Mesenchymal stem cell (in vitro differentiated cells and primary cell): ENCODE data around the gene N4BP2L1.

Experiments used
- DNase-seq: peaks from one replicate; pipeline ENCODE4 v3.0.0-alpha.2; 2013
- H2AFZ ChIP-seq: one replicate; pipeline ENCODE4 v1.6.1; 2013; ENCODE audit warnings: low read depth, mild to moderate bottlenecking, control low read depth, inconsistent platforms, low read length, moderate library complexity
- H2AK5ac ChIP-seq: 2 replicates; pipeline ENCODE4 v1.6.1; 2013; ENCODE audit warnings: low read length, moderate library complexity, mild to moderate bottlenecking, inconsistent platforms; ENCODE audit not compliant: severe bottlenecking
- H2BK120ac ChIP-seq: one replicate; pipeline ENCODE4 v1.6.1; 2013; ENCODE audit warnings: low read depth, mild to moderate bottlenecking, inconsistent platforms, low read length, moderate library complexity
- H2BK12ac ChIP-seq, 2 experiments: one replicate each; pipeline ENCODE4 v1.6.1; 2013; ENCODE audit warnings: inconsistent platforms in 2 of 2, low read length in 2 of 2, mild to moderate bottlenecking in 2 of 2, moderate library complexity in 2 of 2, control low read depth in 1 of 2
- H2BK15ac ChIP-seq: one replicate; pipeline ENCODE4 v1.6.1; 2013; ENCODE audit warnings: mild to moderate bottlenecking, low read depth, inconsistent platforms; ENCODE audit not compliant: poor library complexity, severe bottlenecking
- H2BK5ac ChIP-seq: 2 replicates; pipeline ENCODE4 v1.6.1; 2013; ENCODE audit warnings: low read depth, mild to moderate bottlenecking, low read length, control low read depth, inconsistent platforms; ENCODE audit not compliant: poor library complexity, severe bottlenecking
- H3K14ac ChIP-seq, 2 experiments: one replicate each; pipeline ENCODE4 v1.6.1; 2013; ENCODE audit warnings: inconsistent platforms in 2 of 2, low read length in 2 of 2, control low read depth in 1 of 2, mild to moderate bottlenecking in 1 of 2, moderate library complexity in 1 of 2
- H3K18ac ChIP-seq, 2 experiments: one replicate each; pipeline ENCODE4 v1.6.1; 2013; ENCODE audit warnings: inconsistent platforms in 2 of 2, low read length in 2 of 2, control low read depth in 1 of 2, low read depth in 1 of 2, mild to moderate bottlenecking in 1 of 2
- H3K23ac ChIP-seq, 2 experiments: one replicate each; pipeline ENCODE4 v1.6.1; 2013; ENCODE audit warnings: inconsistent platforms in 2 of 2, low read length in 2 of 2, mild to moderate bottlenecking in 2 of 2, moderate library complexity in 2 of 2, control low read depth in 1 of 2
- H3K27ac ChIP-seq: 2 replicates; pipeline ENCODE4 v1.5.1; 2013; ENCODE audit warnings: mild to moderate bottlenecking, moderate library complexity, low read length, control low read depth, inconsistent platforms; ENCODE audit not compliant: poor library complexity, severe bottlenecking
- H3K27me3 ChIP-seq, 2 experiments: 2 replicates each; pipeline versions ENCODE4 v1.6.1 to v1.7.0; 2013; ENCODE audit warnings: low read length in 2 of 2, mild to moderate bottlenecking in 2 of 2, moderate library complexity in 2 of 2, control low read depth in 1 of 2, inconsistent platforms in 1 of 2; ENCODE audit not compliant: control insufficient read depth in 1 of 2, insufficient read depth in 1 of 2
- H3K36me3 ChIP-seq, 2 experiments: 2 replicates each; pipeline versions ENCODE4 v1.6.1 to v1.7.0; 2013; ENCODE audit warnings: low read length in 2 of 2, control low read depth in 1 of 2, inconsistent platforms in 1 of 2, low read depth in 1 of 2, mild to moderate bottlenecking in 1 of 2; ENCODE audit not compliant: insufficient read depth in 2 of 2, control insufficient read depth in 1 of 2
- H3K4ac ChIP-seq, 2 experiments: one replicate each; pipeline ENCODE4 v1.6.1; 2013; ENCODE audit warnings: inconsistent platforms in 2 of 2, low read length in 2 of 2, mild to moderate bottlenecking in 2 of 2, moderate library complexity in 2 of 2, control low read depth in 1 of 2, low read depth in 1 of 2
- H3K4me1 ChIP-seq: 2 replicates; pipeline ENCODE4 v1.6.1; 2013; ENCODE audit warnings: low read depth, low read length, control low read depth; ENCODE audit not compliant: control insufficient read depth, insufficient read depth
- H3K4me2 ChIP-seq: 2 replicates; pipeline ENCODE4 v1.6.1; 2013; ENCODE audit warnings: low read length, mild to moderate bottlenecking, inconsistent platforms; ENCODE audit not compliant: poor library complexity, severe bottlenecking
- H3K4me3 ChIP-seq, 2 experiments: 2 replicates each; pipeline versions ENCODE4 v1.5.1 to v1.7.0; 2013; ENCODE audit warnings: low read length in 2 of 2, mild to moderate bottlenecking in 2 of 2, control low read depth in 1 of 2, low read depth in 1 of 2; ENCODE audit not compliant: insufficient read depth in 1 of 2
- H3K79me1 ChIP-seq: replicated peaks from 2 replicates; pipeline ENCODE4 v1.6.1; 2013; ENCODE audit warnings: mild to moderate bottlenecking, control low read depth, low read length, inconsistent platforms; ENCODE audit not compliant: poor library complexity, severe bottlenecking
- H3K9ac ChIP-seq: 2 replicates; pipeline ENCODE4 v1.7.0; 2013; ENCODE audit warnings: mild to moderate bottlenecking, low read length, moderate library complexity
- H3K9me3 ChIP-seq: 2 replicates; pipeline ENCODE4 v1.7.0; 2013; ENCODE audit warnings: mild to moderate bottlenecking, low read length; ENCODE audit not compliant: control insufficient read depth
- H4K8ac ChIP-seq: one replicate; pipeline ENCODE4 v1.6.1; 2013; ENCODE audit warnings: inconsistent platforms, mild to moderate bottlenecking, low read length, moderate library complexity
- H4K91ac ChIP-seq: one replicate; pipeline ENCODE4 v1.6.1; 2013; ENCODE audit warnings: mild to moderate bottlenecking, low read length, inconsistent platforms
- WGBS: methylation state at CpG from one replicate; pipeline ENCODE4 v1.1.7; 2013; ENCODE audit warnings: mixed read lengths; 5-methylcytosine and 5-hydroxymethylcytosine counted together

N4BP2L1 gene

DNA sequence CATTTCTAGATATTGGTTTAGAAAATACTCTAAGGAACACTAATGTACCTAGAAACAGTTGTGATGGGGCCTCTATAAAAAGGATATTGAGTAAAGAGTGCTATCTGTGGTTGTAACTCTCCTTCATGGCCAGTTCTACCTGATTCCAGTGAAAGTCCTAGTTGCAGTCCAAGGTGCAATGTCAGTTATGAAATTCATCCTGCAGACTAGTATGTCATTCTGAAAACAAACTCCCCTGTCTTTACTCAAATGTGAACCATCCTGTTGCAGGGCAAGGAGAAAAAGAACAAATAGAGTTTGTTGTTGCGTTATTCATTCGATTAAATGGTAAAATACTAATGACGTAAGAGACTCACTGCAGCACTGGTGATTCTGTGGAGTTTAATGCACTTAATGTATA, 18.3 kb upstream of the N4BP2L1 start:
- H2BK12ac ChIP-seq: no peak overlapping the region
- H3K4ac ChIP-seq: no peak overlapping the region
- H2BK15ac ChIP-seq: no peak overlapping the region
- no peak overlapping the region for H3K27ac ChIP-seq
- no peak overlapping the region for H2AFZ ChIP-seq
- H3K4me1 ChIP-seq: no peaks in the 10 kb centered on the region
- no peaks in the 10 kb centered on the region for H3K9me3 ChIP-seq
- H4K8ac ChIP-seq: no peak overlapping the region
- H3K4me2 ChIP-seq: no peak overlapping the region
- H3K18ac ChIP-seq: no peak overlapping the region
- WGBS: 96% methylated on average over 3 of the region's 3 CpGs
- no peaks in the 10 kb centered on the region for H3K27me3 ChIP-seq
- no peak overlapping the region for H4K91ac ChIP-seq
- no peak overlapping the region for H2BK120ac ChIP-seq
- H3K4me3 ChIP-seq: no peak overlapping the region
- no peak for DNase-seq
- H3K36me3 ChIP-seq: peaks cover 0 to 58% of the 10 kb centered on the region in 2 experiments
- H3K23ac ChIP-seq: no peak overlapping the region
- no peak overlapping the region for H3K9ac ChIP-seq
- no peak overlapping the region for H2AK5ac ChIP-seq
- no peak overlapping the region for H3K14ac ChIP-seq
- no peaks in the 10 kb centered on the region for H3K79me1 ChIP-seq
- H2BK5ac ChIP-seq: no peak overlapping the region

DNA sequence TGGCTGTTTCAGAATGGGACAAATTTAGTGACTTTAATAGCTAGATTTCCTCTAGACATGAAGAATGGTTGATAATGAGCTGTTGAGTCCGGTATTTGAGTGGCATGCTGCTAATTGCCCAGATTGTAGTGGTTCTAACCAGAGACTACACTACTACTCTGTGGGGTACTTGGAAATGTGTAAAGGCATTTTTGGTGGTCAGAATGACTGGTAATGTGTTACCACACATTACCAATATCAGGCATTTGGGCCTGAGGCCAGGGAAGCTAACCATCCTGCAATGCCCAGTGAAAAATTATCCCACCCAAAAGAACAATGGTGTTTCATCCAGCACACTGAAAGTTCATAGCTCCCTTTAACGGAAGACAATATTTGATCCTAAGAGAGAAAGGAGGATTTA, 17.5 kb upstream of the N4BP2L1 start:
- Histone ChIP-seq H3K23ac (no peak overlapping the region), H3K4me3 (no peak overlapping the region), H4K91ac (no peak overlapping the region), H2AFZ (no peak overlapping the region), H3K79me1 (no peaks in the 10 kb centered on the region), H3K27ac (no peak overlapping the region), H3K4ac (no peak overlapping the region), H2BK15ac (no peak overlapping the region), H3K4me1 (no peaks in the 10 kb centered on the region), H4K8ac (no peak overlapping the region), H3K9me3 (no peaks in the 10 kb centered on the region), H3K4me2 (no peak overlapping the region), H3K27me3 (no peaks in the 10 kb centered on the region), H3K14ac (no peak overlapping the region), H2AK5ac (no peak overlapping the region), H2BK12ac (no peak overlapping the region), H2BK5ac (no peak overlapping the region), H3K36me3 (peaks cover 0 to 59% of the 10 kb centered on the region in 2 experiments), H2BK120ac (no peak overlapping the region), H3K18ac (no peak overlapping the region), H3K9ac (no peak overlapping the region)
- DNase-seq: no peak
- 91% methylated on average over 1 of the region's 2 CpGs for WGBS

DNA sequence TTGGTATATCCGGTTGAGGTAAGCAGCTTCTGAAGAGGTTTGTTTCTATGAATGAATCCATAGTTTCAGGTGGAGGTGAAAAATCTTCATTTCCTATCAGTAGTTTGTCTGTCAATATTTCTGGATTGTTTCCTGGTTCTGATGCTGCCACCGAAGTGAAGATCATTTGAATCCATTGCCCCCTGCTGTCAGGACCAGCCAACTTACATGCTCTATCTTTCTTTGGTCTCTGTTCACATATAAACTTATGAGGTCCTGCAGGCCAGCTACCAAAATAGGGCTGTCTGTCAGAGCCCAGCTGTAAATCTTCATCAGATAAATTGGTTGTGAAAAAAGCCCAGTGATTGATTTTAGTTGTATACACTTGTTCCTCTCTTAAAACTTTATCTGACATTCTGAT, 15.2 kb upstream of the N4BP2L1 start:
- H3K79me1 ChIP-seq: no peaks in the 10 kb centered on the region
- no peak overlapping the region for H2AK5ac ChIP-seq
- no peak overlapping the region for H3K27ac ChIP-seq
- H4K8ac ChIP-seq: no peak overlapping the region
- no peak overlapping the region for H2BK12ac ChIP-seq
- no peak overlapping the region for H2BK5ac ChIP-seq
- no peaks in the 10 kb centered on the region for H3K9me3 ChIP-seq
- no peak overlapping the region for H3K4me2 ChIP-seq
- no peak overlapping the region for H2AFZ ChIP-seq
- no peak overlapping the region for H4K91ac ChIP-seq
- no peaks in the 10 kb centered on the region for H3K27me3 ChIP-seq
- no peak overlapping the region for H3K4ac ChIP-seq
- no peak overlapping the region for H3K23ac ChIP-seq
- no peak overlapping the region for H3K18ac ChIP-seq
- no peaks in the 10 kb centered on the region for H3K4me1 ChIP-seq
- no peak overlapping the region for H3K4me3 ChIP-seq
- peak; percentile 33 for DNase-seq
- no peak overlapping the region for H3K14ac ChIP-seq
- peaks cover 0 to 74% of the 10 kb centered on the region in 2 experiments for H3K36me3 ChIP-seq
- no peak overlapping the region for H3K9ac ChIP-seq
- H2BK120ac ChIP-seq: no peak overlapping the region
- no peak overlapping the region for H2BK15ac ChIP-seq
- 87% methylated on average over 2 of the region's 2 CpGs for WGBS

DNA sequence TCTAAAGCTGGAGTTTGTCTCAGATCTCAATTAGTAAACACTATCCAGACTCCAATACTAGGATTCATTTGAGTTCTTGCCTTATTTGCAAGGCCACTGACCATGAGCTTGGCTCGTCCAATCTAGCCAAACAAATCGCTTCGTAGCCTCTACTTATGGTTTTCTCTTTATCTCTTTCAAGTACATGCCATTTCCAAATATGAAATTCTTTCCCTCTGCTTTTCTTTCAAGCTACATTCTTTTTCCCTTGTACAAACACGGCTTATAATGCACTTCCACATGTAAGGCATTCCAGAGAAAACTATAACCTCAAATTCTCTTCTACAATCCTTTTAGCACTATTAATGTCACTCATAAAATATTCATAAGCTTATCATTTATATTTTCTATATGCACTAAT, 10.9 kb upstream of the N4BP2L1 start:
- Histone ChIP-seq H2BK12ac (no peak overlapping the region), H3K36me3 (peaks cover 0 to 74% of the 10 kb centered on the region in 2 experiments), H3K14ac (no peak overlapping the region), H3K4me1 (no peaks in the 10 kb centered on the region), H3K27ac (no peak overlapping the region), H3K79me1 (no peaks in the 10 kb centered on the region), H2AFZ (no peak overlapping the region), H3K4me3 (no peak overlapping the region), H3K23ac (no peak overlapping the region), H4K8ac (no peak overlapping the region), H3K4ac (no peak overlapping the region), H3K18ac (no peak overlapping the region), H2BK5ac (no peak overlapping the region), H3K4me2 (no peak overlapping the region), H2BK15ac (no peak overlapping the region), H3K27me3 (no peaks in the 10 kb centered on the region), H2BK120ac (no peak overlapping the region), H3K9me3 (no peaks in the 10 kb centered on the region), H3K9ac (no peak overlapping the region), H2AK5ac (no peak overlapping the region), H4K91ac (no peak overlapping the region)
- WGBS: 97% methylated on average over 4 of the region's 4 CpGs
- DNase-seq: no peak
